Breast epithelium (tissue), 4 donors: ENCODE results near the gene VSIR. TPM values are rescaled to one million over a fixed set of nuclear protein-coding genes. Genes with fewer than 3 reads are reported as not detected.

ENCODE experiments used
- DNase-seq, 2 donors: peaks; one replicate each; pipeline ENCODE4 v3.0.0-alpha.2; 2019; ENCODE audit warnings: low spot score in 2 of 2
- H3K27ac ChIP-seq, 2 donors: fragments of 200-600 bp; sonication (generic) in 1 of 2; one replicate each; pipeline ENCODE4 v1.5.1; 2016 to 2019; ENCODE audit warnings: mild to moderate bottlenecking in 1 of 2
- H3K27me3 ChIP-seq, 2 donors: fragments of 200-600 bp; sonication (generic) in 1 of 2; one replicate each; pipeline versions ENCODE4 v1.5.1 to v1.6.0; 2017 to 2019; ENCODE audit warnings: control low read depth in 1 of 2, mild to moderate bottlenecking in 1 of 2
- H3K36me3 ChIP-seq: fragments of 200-600 bp; one replicate; pipeline ENCODE4 v1.5.1; 2019
- H3K4me1 ChIP-seq, 2 donors: fragments of 200-600 bp; sonication (generic); one replicate each; pipeline ENCODE4 v1.5.1; 2016 to 2019; ENCODE audit warnings: control low read depth in 1 of 2
- H3K4me3 ChIP-seq, 3 donors: fragments of 200-600 bp; sonication (generic); 1 replicate in 2 of 3; 2 replicates in 1 of 3; pipeline ENCODE4 v1.5.1; 2016 to 2019; ENCODE audit warnings: mild to moderate bottlenecking in 3 of 3, moderate library complexity in 2 of 3
- H3K9me3 ChIP-seq, 2 donors: fragments of 200-600 bp; sonication (generic) in 1 of 2; one replicate each; pipeline ENCODE4 v1.5.1; 2016 to 2019; ENCODE audit warnings: control low read depth in 1 of 2
- CTCF ChIP-seq, 3 donors: fragments of 450-650 bp; IDR thresholded peaks; one replicate each; pipeline ENCODE4 v1.5.1; 2016 to 2017; ENCODE audit warnings: antibody characterized with exemption in 3 of 3, mild to moderate bottlenecking in 3 of 3, moderate library complexity in 3 of 3
- POLR2A ChIP-seq: fragments of 450-650 bp; IDR thresholded peaks from one replicate; pipeline ENCODE4 v1.6.1; 2016; ENCODE audit warnings: antibody characterized with exemption, mild to moderate bottlenecking, moderate library complexity
- POLR2AphosphoS5 ChIP-seq, 3 donors: sonication (generic); formaldehyde crosslinking; IDR thresholded peaks; one replicate each; pipeline ENCODE4 v1.6.1; 2017; ENCODE audit warnings: antibody characterized with exemption in 3 of 3
- intact Hi-C: fragments of 100-400 bp; cut with DNase I; formaldehyde crosslinking; loops from one replicate; pipeline ENCODE4 v1.15.1; 2023; ENCODE audit warnings: low total_unique reads
- total RNA-seq, 3 donors: library from RNA; depleted of rRNA; stranded (reverse); fragments of >200 nt; gene quantifications; one replicate each; pipeline ENCODE4 v1.1.0, GENCODE V29; 2016

Gene VSIR
- total RNA-seq, 3 donors from 2014 or later = 33.4 to 58.7 (median 34.7) TPM

GRCh38 chr10:71767420-71768035 lies 5.8 kb downstream of the VSIR start:
- intact Hi-C loops = no loop called here
- H3K4me1 ChIP-seq = peaks cover 7 to 23% of the 10 kb centered on the region in 2 donors

GRCh38 chr10:71766717-71767419 lies 6.5 kb downstream of the VSIR start:
- Histone ChIP-seq H3K27ac (peak overlapping the region; percentile 82 to 94), H3K27me3 (no peaks in the 10 kb centered on the region), H3K4me1 (peaks cover 7 to 23% of the 10 kb centered on the region in 2 donors), H3K9me3 (no peaks in the 10 kb centered on the region), H3K36me3 (no peaks in the 10 kb centered on the region), H3K4me3 (peak overlapping the region in 1 of 3 donors; percentile 45)
- peak in 2 of 3 donors; percentile 63 to 68 for TF ChIP-seq POLR2AphosphoS5 (IDR thresholded peaks at IDR 0.05)
- TF ChIP-seq CTCF (IDR thresholded peaks at IDR 0.05) = no peak
- no peak for TF ChIP-seq POLR2A
- intact Hi-C loops = no loop called here
- peak in 1 of 2 donors; percentile 84 for DNase-seq

More at GRCh38 chr10:71767420-71768035, 5.8 kb downstream of the VSIR start:
- peak in 1 of 3 donors; percentile 10 for TF ChIP-seq POLR2AphosphoS5 (IDR thresholded peaks at IDR 0.05)
- TF ChIP-seq CTCF (IDR thresholded peaks at IDR 0.05) = no peak
- TF ChIP-seq POLR2A = no peak
- H3K36me3 ChIP-seq = no peaks in the 10 kb centered on the region
- H3K27me3 ChIP-seq = no peaks in the 10 kb centered on the region
- peak overlapping the region in 1 of 3 donors; percentile 45 for H3K4me3 ChIP-seq
- H3K27ac ChIP-seq = peak overlapping the region; percentile 82 to 94
- DNase-seq = no peak
- H3K9me3 ChIP-seq = no peaks in the 10 kb centered on the region

GRCh38 chr10:71765906-71766716 lies 7.2 kb downstream of the VSIR start:
- Histone ChIP-seq H3K36me3 (no peaks in the 10 kb centered on the region), H3K4me3 (peak overlapping the region in 1 of 3 donors; percentile 45), H3K4me1 (peaks cover 7 to 23% of the 10 kb centered on the region in 2 donors), H3K27me3 (no peaks in the 10 kb centered on the region), H3K27ac (peak overlapping the region; percentile 82 to 94), H3K9me3 (no peaks in the 10 kb centered on the region)
- TF ChIP-seq CTCF (IDR thresholded peaks at IDR 0.05) (no peak), POLR2AphosphoS5 (IDR thresholded peaks at IDR 0.05) (no peak), POLR2A (no peak)
- no peak for DNase-seq
- intact Hi-C loops = no loop called here

- no peaks in the 10 kb centered on the region for H3K36me3 ChIP-seq
- no peak overlapping the region for H3K4me3 ChIP-seq
- TF ChIP-seq POLR2A (no peak), POLR2AphosphoS5 (IDR thresholded peaks at IDR 0.05) (no peak), CTCF (IDR thresholded peaks at IDR 0.05) (no peak)
- no peaks in the 10 kb centered on the region for H3K9me3 ChIP-seq
- peaks cover 7 to 23% of the 10 kb centered on the region in 2 donors for H3K4me1 ChIP-seq
- H3K27me3 ChIP-seq = no peaks in the 10 kb centered on the region
- intact Hi-C loops = no loop called here
- no peak for DNase-seq
- H3K27ac ChIP-seq = peak overlapping the region; percentile 82 to 94
Measured at GRCh38 chr10:71765176-71765904, 8.0 kb downstream of the VSIR start.
